Lower leg skin (tissue), 3 donors: ENCODE results near the gene CCNB2.

ENCODE experiments used
- POLR2A ChIP-seq, 2 donors: fragments of 450-650 bp; IDR thresholded peaks; one replicate each; pipeline ENCODE4 v1.6.1; 2016 to 2017; ENCODE audit warnings: antibody characterized with exemption in 2 of 2, mild to moderate bottlenecking in 1 of 2, moderate library complexity in 1 of 2
- TF ChIP-seq, protein P1 (sequence below), 3 donors: fragments of 450-650 bp; IDR thresholded peaks; one replicate each; pipeline ENCODE4 v1.5.1; 2016; ENCODE audit warnings: antibody characterized with exemption in 3 of 3, mild to moderate bottlenecking in 3 of 3, moderate library complexity in 2 of 3

DNA sequence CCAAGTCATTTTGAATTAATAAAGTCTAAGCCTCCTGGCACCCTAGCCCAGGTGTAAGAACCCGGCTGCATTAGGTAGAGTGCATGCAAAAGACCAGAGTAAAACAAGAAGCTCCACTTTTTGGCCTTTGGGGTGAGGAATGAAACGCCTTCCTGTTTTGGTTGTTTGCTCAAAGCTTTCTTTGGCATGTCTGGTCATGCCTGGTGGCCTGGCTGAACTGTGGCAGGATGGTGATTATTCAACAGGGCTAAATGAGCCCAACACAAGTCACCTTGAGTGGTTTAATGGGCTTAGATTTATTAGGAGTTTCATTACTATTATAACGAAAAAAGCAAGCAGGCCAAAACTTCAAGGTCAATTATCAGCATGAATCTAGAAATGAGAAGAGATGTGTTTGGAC, 60.8 kb downstream of the CCNB2 start:
- TF ChIP-seq, protein P1, sequence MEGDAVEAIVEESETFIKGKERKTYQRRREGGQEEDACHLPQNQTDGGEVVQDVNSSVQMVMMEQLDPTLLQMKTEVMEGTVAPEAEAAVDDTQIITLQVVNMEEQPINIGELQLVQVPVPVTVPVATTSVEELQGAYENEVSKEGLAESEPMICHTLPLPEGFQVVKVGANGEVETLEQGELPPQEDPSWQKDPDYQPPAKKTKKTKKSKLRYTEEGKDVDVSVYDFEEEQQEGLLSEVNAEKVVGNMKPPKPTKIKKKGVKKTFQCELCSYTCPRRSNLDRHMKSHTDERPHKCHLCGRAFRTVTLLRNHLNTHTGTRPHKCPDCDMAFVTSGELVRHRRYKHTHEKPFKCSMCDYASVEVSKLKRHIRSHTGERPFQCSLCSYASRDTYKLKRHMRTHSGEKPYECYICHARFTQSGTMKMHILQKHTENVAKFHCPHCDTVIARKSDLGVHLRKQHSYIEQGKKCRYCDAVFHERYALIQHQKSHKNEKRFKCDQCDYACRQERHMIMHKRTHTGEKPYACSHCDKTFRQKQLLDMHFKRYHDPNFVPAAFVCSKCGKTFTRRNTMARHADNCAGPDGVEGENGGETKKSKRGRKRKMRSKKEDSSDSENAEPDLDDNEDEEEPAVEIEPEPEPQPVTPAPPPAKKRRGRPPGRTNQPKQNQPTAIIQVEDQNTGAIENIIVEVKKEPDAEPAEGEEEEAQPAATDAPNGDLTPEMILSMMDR (IDR thresholded peaks at IDR 0.05): no peak
- no peak for TF ChIP-seq POLR2A (IDR thresholded peaks at IDR 0.05)
